ENCODE measurements around the gene SLC9A3. TPM values are rescaled to one million over a fixed set of nuclear protein-coding genes. Genes with fewer than 3 reads are reported as not detected.

Gene SLC9A3
- polyA plus RNA-seq, 1 donor, result 2.8 TPM

GRCh38 chr5:427415-428087 lies 96.7 kb downstream of the SLC9A3 start:
- DNase-seq, result no peak

- DNase-seq, result no peak
These were observed 97.8 kb downstream of the SLC9A3 start for GRCh38 chr5:426392-426976.

GRCh38 chr5:425714-426113 lies 98.5 kb downstream of the SLC9A3 start:
- no peak for DNase-seq

- DNase-seq, result no peak
These were observed 99.7 kb downstream of the SLC9A3 start for GRCh38 chr5:424301-425110.

- DNase-seq, result no peak
These were observed 100.5 kb downstream of the SLC9A3 start for GRCh38 chr5:423626-424261.

DNA sequence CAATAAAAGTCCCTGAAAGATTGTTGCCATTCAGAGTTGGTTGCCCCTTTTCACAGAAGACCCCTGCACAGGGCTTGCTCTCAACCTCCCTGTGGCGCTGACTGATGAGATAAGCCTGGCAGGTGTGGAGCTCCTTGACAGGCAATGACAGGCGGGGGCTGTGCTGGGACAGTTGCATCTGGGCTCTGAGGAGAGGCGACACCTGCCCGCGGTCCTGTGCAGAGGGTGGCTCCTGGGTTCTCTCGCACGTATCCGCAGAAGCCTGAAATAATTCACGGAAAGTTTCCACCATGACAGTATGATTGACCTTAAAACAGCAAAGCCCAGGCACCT lies 101.0 kb downstream of the SLC9A3 start:
- DNase-seq, result no peak

DNA sequence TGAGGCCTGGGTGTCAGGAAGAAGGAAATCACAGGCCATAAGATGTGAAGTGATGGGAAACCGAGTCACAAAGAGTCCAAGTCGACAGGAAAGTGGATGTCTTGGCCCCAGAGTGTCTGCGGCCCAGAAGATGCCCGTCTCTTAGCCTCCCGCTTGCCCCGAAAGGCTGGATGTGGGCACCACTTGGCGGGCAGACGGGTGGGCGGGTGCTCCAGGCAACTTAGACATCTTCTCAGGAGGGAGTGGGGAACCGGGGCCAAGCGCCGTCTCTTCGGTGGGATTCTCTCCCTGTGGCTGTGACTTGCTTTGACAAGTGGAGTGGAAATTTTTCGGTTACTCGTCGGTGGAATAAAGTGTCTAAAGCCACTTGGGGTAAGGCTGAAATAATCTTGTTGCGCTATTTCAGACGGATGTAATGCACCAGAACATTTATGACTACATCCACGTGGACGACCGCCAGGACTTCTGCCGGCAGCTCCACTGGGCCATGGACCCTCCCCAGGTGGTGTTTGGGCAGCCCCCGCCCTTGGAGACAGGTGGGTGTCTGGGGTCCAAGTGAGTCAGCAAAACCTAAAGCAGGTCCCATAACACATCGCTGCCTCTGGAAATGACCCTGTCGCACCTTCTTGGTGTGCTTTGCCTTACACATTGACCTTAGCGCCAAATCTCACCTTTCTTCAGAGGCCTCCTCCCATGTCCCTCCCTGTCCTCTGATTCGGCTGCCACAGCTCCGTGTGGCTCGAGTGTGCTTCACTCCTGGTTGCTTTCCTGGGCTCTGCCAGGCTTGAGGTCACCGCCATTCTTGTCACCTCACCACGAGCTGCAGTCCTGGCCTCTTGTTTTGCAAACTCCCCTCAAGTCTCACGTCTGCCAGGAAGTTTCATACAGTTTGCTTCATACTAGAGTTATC lies 101.7 kb downstream of the SLC9A3 start:
- no peak for DNase-seq

- no peak for DNase-seq
These were observed 102.3 kb downstream of the SLC9A3 start for GRCh38 chr5:421901-422300.

GRCh38 chr5:421287-421880 lies 102.9 kb downstream of the SLC9A3 start:
- DNase-seq, result no peak

GRCh38 chr5:420632-421286 lies 103.5 kb downstream of the SLC9A3 start:
- no peak for DNase-seq

Other genes with a start within 250 kb of the SLC9A3 start
- 2.3 TPM for gene AHRR, start 202.7 kb downstream of the SLC9A3 start, polyA plus RNA-seq (ENCODE audit: insufficient read length)
- 42.1 TPM for gene EXOC3, start 81.3 kb downstream of the SLC9A3 start, polyA plus RNA-seq (ENCODE audit: insufficient read length)
- gene CEP72, start 87.9 kb upstream of the SLC9A3 start, polyA plus RNA-seq (ENCODE audit: insufficient read length), result 3.6 TPM
- 7.7 TPM for gene TPPP, start 168.9 kb upstream of the SLC9A3 start, polyA plus RNA-seq (ENCODE audit: insufficient read length)

Data from hindlimb muscle (tissue), 1 donor.